ENCODE data around the gene VRK3.
A peak's percentile ranks its signal among the peaks of the same experiment; 100 is the strongest.
"Not testable (repeated sequence)": the region's sequence is repeated elsewhere in the genome, so short reads cannot be mapped to it uniquely, and the experiment has no call there.

VRK3 gene, protein sequence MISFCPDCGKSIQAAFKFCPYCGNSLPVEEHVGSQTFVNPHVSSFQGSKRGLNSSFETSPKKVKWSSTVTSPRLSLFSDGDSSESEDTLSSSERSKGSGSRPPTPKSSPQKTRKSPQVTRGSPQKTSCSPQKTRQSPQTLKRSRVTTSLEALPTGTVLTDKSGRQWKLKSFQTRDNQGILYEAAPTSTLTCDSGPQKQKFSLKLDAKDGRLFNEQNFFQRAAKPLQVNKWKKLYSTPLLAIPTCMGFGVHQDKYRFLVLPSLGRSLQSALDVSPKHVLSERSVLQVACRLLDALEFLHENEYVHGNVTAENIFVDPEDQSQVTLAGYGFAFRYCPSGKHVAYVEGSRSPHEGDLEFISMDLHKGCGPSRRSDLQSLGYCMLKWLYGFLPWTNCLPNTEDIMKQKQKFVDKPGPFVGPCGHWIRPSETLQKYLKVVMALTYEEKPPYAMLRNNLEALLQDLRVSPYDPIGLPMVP

DNA sequence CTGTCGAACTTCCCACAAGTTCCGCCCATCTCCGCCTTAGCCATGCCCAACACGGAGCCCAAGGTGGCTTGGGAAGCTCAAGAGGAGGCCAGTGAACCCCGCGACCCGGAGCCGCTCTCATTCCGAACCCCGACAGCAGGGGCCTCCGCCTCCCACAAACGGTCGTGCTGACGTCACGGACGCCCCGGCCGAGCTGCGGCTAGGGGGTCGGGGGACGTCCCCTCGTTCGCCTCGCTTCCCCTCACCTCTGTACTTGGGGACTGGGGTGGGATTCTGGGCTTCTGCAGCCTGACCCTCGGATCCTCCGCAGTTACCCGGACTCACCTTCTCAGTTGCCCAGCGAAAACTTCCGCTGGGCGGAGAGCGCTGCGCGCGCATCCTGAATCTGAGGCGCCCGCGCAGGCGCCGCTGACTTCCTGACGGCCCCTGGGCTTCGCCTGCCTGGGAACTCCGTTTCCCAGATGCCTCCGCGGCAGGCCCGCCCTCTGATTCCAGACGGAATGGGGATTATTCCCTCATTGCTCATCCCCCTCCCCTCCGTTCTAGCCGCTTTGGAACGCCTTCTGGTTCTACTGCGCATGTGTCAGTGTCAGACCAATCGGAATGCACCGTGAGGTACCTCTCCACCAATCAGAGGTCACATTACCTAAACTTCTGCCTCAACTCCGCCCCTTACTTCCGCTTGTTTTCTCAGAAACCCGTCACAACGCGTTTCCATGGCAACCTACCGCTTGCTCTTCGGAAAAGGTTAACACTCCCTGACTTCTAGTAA lies at the start of gene VRK3:
Gene VRK3 (minus strand): TSS at position 351 of the 772 bp plus-strand sequence. CDS start 9,210 bp downstream, outside the sequence.
- Histone ChIP-seq H3K4me3 (ENCODE audit: low read depth, low read length) (peak within 1 kb of the TSS; percentile 87), H3K9ac (ENCODE audit: low read length) (peak within 1 kb of the TSS; percentile 70), H3K27me3 (ENCODE audit: control insufficient read depth, insufficient read depth, low read length) (no peaks in the 10 kb centered on the region), H3K27ac (ENCODE audit: low read depth, low read length) (peak within 1 kb of the TSS; percentile 31; the same call in 1 of the 2 replicates), H3K9me3 (ENCODE audit: control insufficient read depth, insufficient read depth, low read depth, low read length) (no peaks in the 10 kb centered on the region), H3K36me3 (ENCODE audit: control insufficient read depth, insufficient read depth, low read length) (peaks cover 5% of the 10 kb centered on the region; the same call in 1 of the 2 replicates), H3K4me1 (ENCODE audit: control insufficient read depth, insufficient read depth, low read length) (no peaks in the 10 kb centered on the region)

DNA sequence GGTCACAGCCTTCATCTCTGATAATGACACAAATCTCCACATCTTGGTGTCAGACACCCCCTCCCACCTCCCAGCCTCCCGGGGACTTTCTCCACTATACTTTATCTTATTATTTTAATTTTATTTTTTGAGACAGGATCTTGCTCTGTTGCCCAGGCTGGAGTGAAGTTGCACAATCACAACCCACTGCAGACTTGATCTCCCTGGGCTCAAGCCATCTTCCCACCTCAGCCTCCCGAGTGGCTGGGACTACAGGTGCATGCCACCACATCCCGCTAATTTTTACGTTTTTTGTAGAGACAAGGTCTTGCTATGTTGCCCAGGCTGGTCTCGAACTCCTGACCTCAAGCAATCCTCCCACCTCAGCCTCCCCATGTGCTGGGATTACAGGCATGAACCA lies 43.2 kb upstream of the VRK3 start:
- not testable (repeated sequence) for H3K4me1 ChIP-seq (ENCODE audit: control insufficient read depth, insufficient read depth, low read length); H3K27ac ChIP-seq (ENCODE audit: low read depth, low read length); H3K9ac ChIP-seq (ENCODE audit: low read length); H3K27me3 ChIP-seq (ENCODE audit: control insufficient read depth, insufficient read depth, low read length); H3K4me3 ChIP-seq (ENCODE audit: low read depth, low read length); H3K36me3 ChIP-seq (ENCODE audit: control insufficient read depth, insufficient read depth, low read length)
- peaks cover 29% of the 10 kb centered on the region; the same call in 1 of the 2 replicates for H3K9me3 ChIP-seq (ENCODE audit: control insufficient read depth, insufficient read depth, low read depth, low read length)

DNA sequence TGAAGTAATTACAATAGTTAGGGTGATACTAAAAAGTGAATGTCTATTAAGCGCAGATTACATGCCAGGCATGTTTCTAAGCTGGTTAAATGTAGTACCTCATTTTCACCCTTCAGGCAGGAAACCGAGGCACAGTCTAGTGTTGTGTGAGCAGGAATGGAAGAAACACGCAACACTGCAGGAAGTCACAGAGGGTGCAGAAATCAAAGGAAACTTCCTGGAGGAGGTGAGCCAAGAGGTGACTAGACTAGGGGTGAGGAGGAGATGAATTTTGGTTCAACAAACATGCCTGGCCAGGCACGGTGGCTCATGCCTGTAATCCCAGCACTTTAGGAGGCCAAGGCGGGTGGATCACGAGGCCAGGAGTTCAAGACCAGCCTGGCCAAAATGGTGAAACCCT lies 42.4 kb upstream of the VRK3 start:
- H3K4me1 ChIP-seq (ENCODE audit: control insufficient read depth, insufficient read depth, low read length), result no peaks in the 10 kb centered on the region
- H3K27ac ChIP-seq (ENCODE audit: low read depth, low read length), result no peak overlapping the region
- no peaks in the 10 kb centered on the region for H3K27me3 ChIP-seq (ENCODE audit: control insufficient read depth, insufficient read depth, low read length)
- no peak overlapping the region for H3K9ac ChIP-seq (ENCODE audit: low read length)
- H3K36me3 ChIP-seq (ENCODE audit: control insufficient read depth, insufficient read depth, low read length), result no peaks in the 10 kb centered on the region
- H3K4me3 ChIP-seq (ENCODE audit: low read depth, low read length), result no peak overlapping the region
- peaks cover 29% of the 10 kb centered on the region; the same call in 1 of the 2 replicates for H3K9me3 ChIP-seq (ENCODE audit: control insufficient read depth, insufficient read depth, low read depth, low read length)

DNA sequence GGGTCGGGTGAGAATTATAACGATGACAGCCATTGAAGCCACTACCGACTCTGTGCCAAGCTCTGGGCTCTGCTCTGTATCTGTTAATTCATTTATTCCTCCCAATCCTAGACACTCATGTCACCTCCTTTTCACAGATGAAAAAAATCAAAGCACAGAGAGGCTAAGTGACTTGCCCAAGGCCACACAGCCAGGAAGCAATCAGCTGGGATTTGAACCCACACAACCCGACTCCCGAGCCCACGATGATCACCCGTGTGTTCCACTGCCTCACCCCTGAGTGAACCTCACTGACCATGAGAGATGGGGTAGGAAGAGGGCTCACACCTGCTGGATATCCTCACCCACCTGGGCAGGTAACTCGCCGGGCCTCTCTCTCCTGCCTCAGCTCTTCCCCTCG lies 40.8 kb upstream of the VRK3 start:
- H3K9ac ChIP-seq (ENCODE audit: low read length), result no peak overlapping the region
- no peak overlapping the region for H3K4me3 ChIP-seq (ENCODE audit: low read depth, low read length)
- no peaks in the 10 kb centered on the region for H3K4me1 ChIP-seq (ENCODE audit: control insufficient read depth, insufficient read depth, low read length)
- H3K27me3 ChIP-seq (ENCODE audit: control insufficient read depth, insufficient read depth, low read length), result no peaks in the 10 kb centered on the region
- H3K36me3 ChIP-seq (ENCODE audit: control insufficient read depth, insufficient read depth, low read length), result no peaks in the 10 kb centered on the region
- peaks cover 35% of the 10 kb centered on the region; the same call in 1 of the 2 replicates for H3K9me3 ChIP-seq (ENCODE audit: control insufficient read depth, insufficient read depth, low read depth, low read length)
- H3K27ac ChIP-seq (ENCODE audit: low read depth, low read length), result no peak overlapping the region

DNA sequence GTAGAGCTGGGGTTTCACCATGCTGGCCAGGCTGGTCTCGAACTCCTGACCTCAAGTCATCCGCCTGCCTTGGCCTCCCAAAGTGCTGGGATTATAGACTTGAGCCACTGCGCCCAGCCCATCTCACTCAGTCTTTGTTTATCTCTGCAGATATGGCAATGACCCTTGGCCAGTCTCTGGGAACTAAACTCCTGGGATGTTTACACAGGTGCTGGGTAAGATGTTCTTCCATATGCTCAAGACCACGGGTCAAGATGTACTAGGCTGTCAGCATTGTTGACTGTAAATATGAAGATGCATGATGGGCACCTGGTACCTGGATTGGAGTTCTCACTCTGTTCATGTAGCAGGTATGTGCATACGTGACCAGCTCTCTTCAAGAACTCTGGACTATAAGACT lies 36.5 kb upstream of the VRK3 start:
- Histone ChIP-seq H3K9ac (ENCODE audit: low read length) (no peak overlapping the region), H3K27me3 (ENCODE audit: control insufficient read depth, insufficient read depth, low read length) (no peaks in the 10 kb centered on the region), H3K36me3 (ENCODE audit: control insufficient read depth, insufficient read depth, low read length) (no peaks in the 10 kb centered on the region), H3K4me3 (ENCODE audit: low read depth, low read length) (no peak overlapping the region), H3K27ac (ENCODE audit: low read depth, low read length) (no peak overlapping the region), H3K4me1 (ENCODE audit: control insufficient read depth, insufficient read depth, low read length) (no peaks in the 10 kb centered on the region), H3K9me3 (ENCODE audit: control insufficient read depth, insufficient read depth, low read depth, low read length) (peaks cover 49% of the 10 kb centered on the region)

DNA sequence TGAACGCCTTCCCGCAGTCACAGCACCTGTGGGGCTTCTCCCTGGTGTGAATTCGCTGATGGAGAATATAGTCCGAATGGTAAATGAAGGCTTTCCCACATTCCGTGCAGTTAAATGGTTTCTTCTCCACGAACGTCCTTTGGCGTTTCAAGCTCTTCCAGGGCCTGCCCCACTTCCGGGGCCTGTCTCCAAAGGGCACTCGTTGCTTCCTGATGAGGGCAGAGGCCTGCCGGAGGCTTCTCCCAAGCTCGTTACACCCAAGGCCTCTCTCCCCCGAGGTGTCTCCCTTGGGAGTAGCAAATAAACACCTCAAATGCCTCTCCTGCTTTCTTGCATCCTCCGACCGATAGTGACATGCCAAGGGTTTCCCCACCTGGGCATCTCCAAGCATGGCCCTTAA lies 34.9 kb upstream of the VRK3 start:
- peaks cover 46% of the 10 kb centered on the region for H3K9me3 ChIP-seq (ENCODE audit: control insufficient read depth, insufficient read depth, low read depth, low read length)
- H3K4me3 ChIP-seq (ENCODE audit: low read depth, low read length), result no peak overlapping the region

DNA sequence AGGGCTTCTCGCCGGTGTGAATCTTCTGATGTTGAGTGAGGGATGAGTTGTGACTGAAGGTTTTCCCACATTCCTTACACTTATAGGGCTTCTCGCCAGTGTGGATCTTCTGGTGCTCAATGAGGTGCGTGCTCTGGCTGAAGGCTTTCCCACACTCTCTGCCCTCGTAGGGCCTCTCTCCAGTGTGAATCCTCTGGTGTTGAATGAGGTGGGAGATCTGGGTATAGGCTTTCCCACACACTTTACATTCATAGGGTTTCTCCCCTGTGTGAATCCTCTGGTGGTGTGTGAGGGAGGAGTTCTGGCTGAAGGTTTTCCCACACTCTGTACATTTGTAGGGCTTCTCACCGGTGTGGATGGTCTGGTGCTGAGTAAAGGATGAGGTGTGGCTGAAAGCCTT lies 33.9 kb upstream of the VRK3 start:
- Histone ChIP-seq H3K27ac (ENCODE audit: low read depth, low read length) (no peak overlapping the region), H3K4me3 (ENCODE audit: low read depth, low read length) (no peak overlapping the region), H3K4me1 (ENCODE audit: control insufficient read depth, insufficient read depth, low read length) (no peaks in the 10 kb centered on the region), H3K9ac (ENCODE audit: low read length) (no peak overlapping the region), H3K27me3 (ENCODE audit: control insufficient read depth, insufficient read depth, low read length) (no peaks in the 10 kb centered on the region), H3K9me3 (ENCODE audit: control insufficient read depth, insufficient read depth, low read depth, low read length) (peaks cover 48% of the 10 kb centered on the region), H3K36me3 (ENCODE audit: control insufficient read depth, insufficient read depth, low read length) (no peaks in the 10 kb centered on the region)

More for the DNA sequence above, 34.9 kb upstream of the VRK3 start:
- Histone ChIP-seq H3K36me3 (ENCODE audit: control insufficient read depth, insufficient read depth, low read length) (no peaks in the 10 kb centered on the region), H3K4me1 (ENCODE audit: control insufficient read depth, insufficient read depth, low read length) (no peaks in the 10 kb centered on the region), H3K27me3 (ENCODE audit: control insufficient read depth, insufficient read depth, low read length) (no peaks in the 10 kb centered on the region), H3K27ac (ENCODE audit: low read depth, low read length) (no peak overlapping the region), H3K9ac (ENCODE audit: low read length) (no peak overlapping the region)

DNA sequence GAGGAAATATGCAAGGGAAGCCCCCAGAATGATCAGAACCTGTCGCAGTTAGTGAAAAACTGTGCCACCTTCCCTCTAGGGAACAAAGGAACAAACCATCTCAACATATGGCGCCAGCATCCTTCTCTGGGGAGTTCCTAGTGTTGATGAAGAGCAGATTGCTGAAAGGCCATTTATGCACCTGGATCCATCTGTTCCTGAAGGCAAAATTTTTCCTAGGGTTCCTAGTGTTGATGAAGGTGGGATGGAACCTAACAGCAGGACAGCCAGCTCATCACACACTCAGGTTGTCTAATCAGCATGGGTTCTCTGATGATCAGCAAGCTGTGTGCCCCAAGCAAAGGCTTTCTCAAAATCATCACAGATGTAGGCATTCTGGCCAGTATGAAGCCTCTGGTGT lies 33.3 kb upstream of the VRK3 start:
- Histone ChIP-seq H3K27ac (ENCODE audit: low read depth, low read length) (no peak overlapping the region), H3K9me3 (ENCODE audit: control insufficient read depth, insufficient read depth, low read depth, low read length) (peaks cover 48% of the 10 kb centered on the region), H3K4me3 (ENCODE audit: low read depth, low read length) (no peak overlapping the region), H3K27me3 (ENCODE audit: control insufficient read depth, insufficient read depth, low read length) (no peaks in the 10 kb centered on the region), H3K4me1 (ENCODE audit: control insufficient read depth, insufficient read depth, low read length) (no peaks in the 10 kb centered on the region), H3K9ac (ENCODE audit: low read length) (no peak overlapping the region), H3K36me3 (ENCODE audit: control insufficient read depth, insufficient read depth, low read length) (no peaks in the 10 kb centered on the region)

DNA sequence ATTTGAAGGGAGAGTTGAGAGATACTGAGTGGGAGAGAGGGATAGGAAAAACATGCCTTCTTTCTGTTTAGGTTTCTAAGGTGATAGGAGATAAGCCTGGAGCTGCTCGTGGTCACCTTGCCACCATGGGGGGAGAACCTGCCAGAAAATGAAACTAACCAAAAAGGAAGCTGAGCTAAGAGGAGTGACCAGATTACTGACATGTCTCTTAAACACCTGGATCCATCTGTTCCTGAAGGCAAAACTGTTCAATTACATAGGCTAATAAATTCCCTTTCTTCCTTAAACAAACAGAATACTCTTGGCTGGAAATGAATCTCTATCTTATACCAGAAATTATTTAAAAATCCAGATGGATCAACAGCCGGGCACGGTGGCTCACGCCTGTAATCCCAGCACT lies 27.9 kb upstream of the VRK3 start:
- Histone ChIP-seq H3K4me3 (ENCODE audit: low read depth, low read length) (no peak overlapping the region), H3K27me3 (ENCODE audit: control insufficient read depth, insufficient read depth, low read length) (no peaks in the 10 kb centered on the region), H3K4me1 (ENCODE audit: control insufficient read depth, insufficient read depth, low read length) (no peaks in the 10 kb centered on the region), H3K36me3 (ENCODE audit: control insufficient read depth, insufficient read depth, low read length) (peaks cover 3% of the 10 kb centered on the region), H3K9me3 (ENCODE audit: control insufficient read depth, insufficient read depth, low read depth, low read length) (peaks cover 19% of the 10 kb centered on the region), H3K9ac (ENCODE audit: low read length) (no peak overlapping the region), H3K27ac (ENCODE audit: low read depth, low read length) (no peak overlapping the region)

DNA sequence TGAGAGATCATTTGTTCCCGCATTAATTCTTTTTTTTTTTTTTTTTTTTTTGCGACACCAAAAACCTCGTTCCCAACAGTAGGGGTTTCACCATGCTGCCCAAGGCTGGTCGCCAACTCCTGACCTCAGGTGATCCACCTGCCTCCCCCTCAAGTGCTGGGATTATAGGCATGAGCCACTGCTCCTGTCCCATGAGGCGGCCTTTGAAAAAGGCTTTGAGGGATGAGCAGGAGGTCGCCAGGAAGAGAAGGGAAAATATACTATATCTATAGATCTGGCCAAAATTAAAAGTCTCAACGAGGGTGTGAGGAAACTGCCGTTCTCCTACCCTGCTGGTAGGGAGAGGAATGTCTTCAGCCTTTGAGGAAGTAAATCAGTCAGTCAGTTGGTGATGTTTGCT lies 26.8 kb upstream of the VRK3 start:
- no peak overlapping the region for H3K27ac ChIP-seq (ENCODE audit: low read depth, low read length)
- no peak overlapping the region for H3K9ac ChIP-seq (ENCODE audit: low read length)
- H3K27me3 ChIP-seq (ENCODE audit: control insufficient read depth, insufficient read depth, low read length), result no peaks in the 10 kb centered on the region

More for the DNA sequence above, 26.8 kb upstream of the VRK3 start:
- Histone ChIP-seq H3K4me3 (ENCODE audit: low read depth, low read length) (no peak overlapping the region), H3K4me1 (ENCODE audit: control insufficient read depth, insufficient read depth, low read length) (no peaks in the 10 kb centered on the region), H3K9me3 (ENCODE audit: control insufficient read depth, insufficient read depth, low read depth, low read length) (peaks cover 22% of the 10 kb centered on the region; the same call in 1 of the 2 replicates), H3K36me3 (ENCODE audit: control insufficient read depth, insufficient read depth, low read length) (peaks cover 14% of the 10 kb centered on the region)
